SK-N-MC (cell line): ENCODE measurements around the gene ZFYVE28.

ENCODE experiments used
- EZH2 ChIP-seq: fragments of 200-600 bp; sonication (generic); IDR thresholded peaks from one replicate; pipeline ENCODE4 v1.6.1; 2017; ENCODE audit warnings: antibody characterized with exemption
- FOXP2 ChIP-seq: optimal IDR thresholded peaks from 2 replicates; pipeline ENCODE3; 2011; ENCODE audit warnings: mild to moderate bottlenecking, moderate library complexity; ENCODE audit not compliant: insufficient read depth; ENCODE audit errors: extremely low read length, control extremely low read depth
- POLR2AphosphoS5 ChIP-seq: IDR thresholded peaks from 2 replicates; pipeline ENCODE4 v1.6.1; 2012; ENCODE audit warnings: mild to moderate bottlenecking, low read depth, low read length, borderline replicate concordance

DNA sequence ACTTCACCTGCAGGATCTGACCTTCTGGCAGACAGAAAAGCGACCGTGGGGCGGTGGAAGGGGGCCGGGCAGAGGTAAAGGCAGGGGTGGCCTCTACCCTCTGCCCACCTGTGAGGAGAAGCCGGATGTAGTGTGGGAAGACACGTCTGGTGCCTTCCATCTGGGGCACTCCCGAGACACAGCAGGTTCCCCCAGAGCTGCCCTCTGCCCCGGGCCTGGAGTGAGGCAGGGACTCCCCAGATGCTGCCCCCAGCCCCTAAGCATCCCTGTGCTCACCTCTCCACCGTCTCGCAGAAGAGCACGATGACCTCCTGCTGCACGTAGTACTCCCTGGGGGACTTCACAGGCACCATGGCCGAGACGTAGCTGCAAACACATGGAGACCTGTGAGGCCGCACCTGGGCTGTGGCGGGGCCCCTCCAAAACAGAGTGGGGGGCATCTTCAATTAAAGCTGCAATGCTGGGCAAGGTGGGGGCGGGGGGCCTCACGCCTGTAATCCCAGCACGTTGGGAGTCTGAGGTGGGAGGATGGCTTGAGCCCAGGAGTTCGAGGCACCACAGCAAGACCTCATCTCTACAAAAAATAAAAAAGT, 81.2 kb downstream of the ZFYVE28 start:
- TF ChIP-seq POLR2AphosphoS5 (no peak), EZH2 (no peak), FOXP2 (no peak)
